Psoas muscle (tissue), 8 donors: ENCODE measurements around the gene FBXO17. TPM values are rescaled to one million over a fixed set of nuclear protein-coding genes. Genes with fewer than 3 reads are reported as not detected.

Experiments
- ATAC-seq, 4 donors: fragments of 200-7000 bp; cut with Tn5 transposase; one replicate each; pipeline ENCODE4 v1.9.1; 2020; ENCODE audit warnings: moderate library complexity in 3 of 4, mild to moderate bottlenecking in 2 of 4
- DNase-seq, 2 donors: peaks; one replicate each; pipeline ENCODE4 v3.0.0-alpha.2; 2020
- H3K27ac ChIP-seq: fragments of 200-600 bp; one replicate; pipeline ENCODE4 v1.8.0; 2022
- H3K27me3 ChIP-seq, 3 donors: fragments of 200-600 bp in 1 of 3; one replicate each; pipeline versions ENCODE4 v1.6.1 to v1.8.0; 2013 to 2022; ENCODE audit warnings: low read length in 2 of 3, mild to moderate bottlenecking in 2 of 3, moderate library complexity in 1 of 3; ENCODE audit not compliant: insufficient read depth in 3 of 3
- H3K36me3 ChIP-seq, 2 donors: fragments of 200-600 bp in 1 of 2; one replicate each; pipeline versions ENCODE4 v1.6.1 to v1.8.0; 2013 to 2022; ENCODE audit warnings: low read depth in 1 of 2, mild to moderate bottlenecking in 1 of 2, moderate library complexity in 1 of 2; ENCODE audit not compliant: insufficient read depth in 1 of 2
- H3K4me1 ChIP-seq: fragments of 200-600 bp; one replicate; pipeline ENCODE4 v1.8.0; 2022
- H3K4me3 ChIP-seq: fragments of 200-600 bp; one replicate; pipeline ENCODE4 v1.8.0; 2022; ENCODE audit warnings: mild to moderate bottlenecking
- H3K9me3 ChIP-seq: fragments of 200-600 bp; one replicate; pipeline ENCODE4 v1.8.0; 2022
- CTCF ChIP-seq: fragments of 200-600 bp; IDR thresholded peaks from one replicate; pipeline ENCODE4 v1.8.0; 2022; ENCODE audit warnings: antibody characterized with exemption
- WGBS, 3 donors: extraction: QIAGEN DNeasy Blood & Tissue Kit; methylation state at CpG; one replicate each; pipeline versions ENCODE4 v1.1.6 to v1.1.7; 2013; 5-methylcytosine and 5-hydroxymethylcytosine counted together
- intact Hi-C, 2 donors: fragments of 100-400 bp; cut with DNase I; formaldehyde crosslinking; loops; one replicate each; pipeline versions ENCODE4 v1.11.0 to v1.14.2; 2022
- polyA plus RNA-seq, 3 donors: library from polyadenylated mRNA; stranded (reverse); fragments of 200-250 nt; gene quantifications; one replicate each; pipeline ENCODE4 v1.2.3, GENCODE V29; 2013
- total RNA-seq, 4 donors: library from RNA; stranded (reverse); fragmentation: NEBNext Ultra II Directional in 2 of 4; extraction: Animal tissue kit (Norgen Biotek cat#: 25700) in 2 of 4; gene quantifications; one replicate each; pipeline versions ENCODE4 v1.2.1 to v1.2.4, GENCODE V29; 2021 to 2023
- donor health status: healthy with polysubstance abuse.
- donor health status: DM: no; HTN: no; CAD: no; lungs with moderate emphysema.
- donor health status: Bipolar disorder and iron deficiency.
- donor health status: healthy.
- donor health status: DM: yes; HTN: yes; CAD: no.
- donor health status: DM: no; HTN: no; CAD: no.
- donor health status: DM: no; HTN: no; CAD: no.
- donor health status: DM: yes; HTN: yes; CAD: no.

FBXO17 gene
- total and polyA plus RNA-seq, 7 donors = 1.6 to 4.3 (median 2.2) TPM

GRCh38 chr19:38920602-38921419, 54.7 kb downstream of the FBXO17 start:
- DNase-seq (no peak), ATAC-seq (no peak)
- WGBS, 3 donors = 72 to 77% (median 75%) methylated on average over 14 of the region's 14 CpGs
- intact Hi-C loops = loop anchor here in 1 of 2 donors (10.0 kb wide), 1 partner anchor 276 kb away; the partner anchor contains the start of gene ACTN4
- Histone ChIP-seq H3K9me3 (no peaks in the 10 kb centered on the region), H3K27ac (no peak overlapping the region), H3K4me3 (no peak overlapping the region), H3K27me3 (no peaks in the 10 kb centered on the region), H3K4me1 (no peaks in the 10 kb centered on the region), H3K36me3 (peaks cover 0 to 50% of the 10 kb centered on the region in 2 donors)
- no peak for TF ChIP-seq CTCF

- Histone ChIP-seq H3K27me3 (no peaks in the 10 kb centered on the region), H3K4me1 (no peaks in the 10 kb centered on the region), H3K36me3 (peaks cover 2 to 50% of the 10 kb centered on the region in 2 donors), H3K4me3 (no peak overlapping the region), H3K27ac (no peak overlapping the region), H3K9me3 (no peaks in the 10 kb centered on the region)
- ATAC-seq (no peak), DNase-seq (no peak)
- intact Hi-C loops = loop anchor here in 1 of 2 donors (10.0 kb wide), 1 partner anchor 275 kb away; the partner anchor contains the start of gene ACTN4
- 59 to 60% (median 60%) methylated on average over 21 of the region's 21 CpGs for WGBS, 3 donors
- no peak for TF ChIP-seq CTCF
Observed at GRCh38 chr19:38919837-38920601, 55.5 kb downstream of the FBXO17 start.

GRCh38 chr19:38918526-38918925, 57.0 kb downstream of the FBXO17 start:
- no peaks in the 10 kb centered on the region for H3K27me3 ChIP-seq
- intact Hi-C loops = no loop called here
- WGBS, 3 donors = 90 to 91% (median 90%) methylated on average over 10 of the region's 10 CpGs
- no peaks in the 10 kb centered on the region for H3K9me3 ChIP-seq
- no peak overlapping the region for H3K4me3 ChIP-seq
- peak in 1 of 4 donors; percentile 8 for ATAC-seq
- H3K27ac ChIP-seq = no peak overlapping the region
- H3K4me1 ChIP-seq = no peaks in the 10 kb centered on the region
- H3K36me3 ChIP-seq = peaks cover 2 to 37% of the 10 kb centered on the region in 2 donors
- DNase-seq = no peak
- TF ChIP-seq CTCF = no peak

- Histone ChIP-seq H3K36me3 (peaks cover 2 to 35% of the 10 kb centered on the region in 2 donors), H3K27ac (no peak overlapping the region), H3K4me1 (no peaks in the 10 kb centered on the region), H3K4me3 (no peak overlapping the region), H3K9me3 (no peaks in the 10 kb centered on the region), H3K27me3 (no peaks in the 10 kb centered on the region)
- intact Hi-C loops = no loop called here
- TF ChIP-seq CTCF = no peak
- WGBS, 3 donors = 71 to 74% (median 73%) methylated on average over 11 to 13 of the region's 13 CpGs
- ATAC-seq (no peak), DNase-seq (no peak)
Observed at GRCh38 chr19:38917921-38918491, 57.5 kb downstream of the FBXO17 start.
